LNCAP (cell line): Measurements from ENCODE around the gene S100A9.

ENCODE experiments used
- CTCF ChIP-seq: fragments of 450-650 bp; IDR thresholded peaks from 2 replicates; pipeline ENCODE4 v1.5.1; 2017; ENCODE audit warnings: mild to moderate bottlenecking

S100A9 gene

GRCh38 chr1:153342178-153342577, 15.5 kb upstream of the S100A9 start:
- no peak for TF ChIP-seq CTCF

- TF ChIP-seq CTCF = no peak
Measured at GRCh38 chr1:153343040-153343681, 14.5 kb upstream of the S100A9 start.

GRCh38 chr1:153343811-153344717, 13.6 kb upstream of the S100A9 start:
- TF ChIP-seq CTCF = no peak

GRCh38 chr1:153344718-153345025, 13.0 kb upstream of the S100A9 start:
- TF ChIP-seq CTCF = no peak

GRCh38 chr1:153345187-153346076, 12.2 kb upstream of the S100A9 start:
- TF ChIP-seq CTCF = no peak

- TF ChIP-seq CTCF = no peak
Measured at GRCh38 chr1:153346077-153346723, 11.5 kb upstream of the S100A9 start.

- no peak for TF ChIP-seq CTCF
Measured at GRCh38 chr1:153347856-153348255, 9.8 kb upstream of the S100A9 start.
